HG03196 (cell line): Measurements from ENCODE around the gene KRT72.

Source experiments
- ATAC-seq: cut with Tn5 transposase; IDR thresholded peaks from one replicate; pipeline ENCODE4 v1.9.1; 2021; ENCODE audit not compliant: unreplicated experiment

The KRT72 gene

GRCh38 chr12:52581481-52581880 is 19.8 kb downstream of the KRT72 start:
- no peak for ATAC-seq

- no peak for ATAC-seq
These were observed 20.2 kb downstream of the KRT72 start for GRCh38 chr12:52581066-52581465.

DNA sequence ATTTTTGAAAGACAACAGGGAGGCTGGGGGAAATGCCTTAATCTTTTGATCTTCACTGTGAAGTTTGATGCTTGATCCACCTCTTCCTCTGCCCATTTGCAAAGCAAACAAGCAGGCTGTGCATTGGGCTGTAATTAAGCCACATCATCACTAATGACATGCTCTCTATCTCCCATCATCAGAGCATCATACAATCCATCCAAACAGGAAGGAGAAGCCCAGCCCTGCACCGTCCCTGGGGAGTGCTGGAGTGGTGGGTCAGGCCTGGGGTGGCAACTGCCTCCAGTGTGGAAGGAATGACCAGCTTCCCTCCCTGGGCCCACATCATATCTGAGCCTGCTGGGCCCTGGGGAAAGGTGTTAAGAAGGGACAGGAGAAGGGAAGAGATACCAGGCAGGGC is 20.8 kb downstream of the KRT72 start:
- ATAC-seq = no peak

- no peak for ATAC-seq
These were observed 21.5 kb downstream of the KRT72 start for GRCh38 chr12:52579468-52580465.

DNA sequence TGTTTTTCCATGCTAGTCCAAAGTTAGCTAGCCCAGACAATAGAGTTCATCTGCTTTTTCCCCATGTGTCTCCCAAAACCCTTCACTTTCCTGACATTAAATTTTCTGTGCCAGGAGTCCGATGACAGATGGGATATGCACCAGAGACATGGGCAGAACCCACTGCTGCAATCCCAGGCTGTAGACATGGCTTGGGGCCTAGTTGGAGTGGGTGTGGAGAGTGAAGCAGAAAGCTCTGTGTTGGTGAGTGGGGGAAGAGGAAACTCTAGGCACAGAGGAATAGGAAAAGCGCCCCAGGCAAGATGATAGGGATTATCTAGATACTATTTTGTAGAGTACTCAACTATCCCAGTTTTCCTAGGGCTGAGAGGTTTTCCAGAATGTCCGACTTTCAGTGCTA is 22.8 kb downstream of the KRT72 start:
- no peak for ATAC-seq

- ATAC-seq = no peak
These were observed 23.9 kb downstream of the KRT72 start for GRCh38 chr12:52577316-52577715.

GRCh38 chr12:52575948-52576347 is 25.3 kb downstream of the KRT72 start:
- ATAC-seq = no peak

GRCh38 chr12:52575256-52575655 is 26.0 kb downstream of the KRT72 start:
- no peak for ATAC-seq

DNA sequence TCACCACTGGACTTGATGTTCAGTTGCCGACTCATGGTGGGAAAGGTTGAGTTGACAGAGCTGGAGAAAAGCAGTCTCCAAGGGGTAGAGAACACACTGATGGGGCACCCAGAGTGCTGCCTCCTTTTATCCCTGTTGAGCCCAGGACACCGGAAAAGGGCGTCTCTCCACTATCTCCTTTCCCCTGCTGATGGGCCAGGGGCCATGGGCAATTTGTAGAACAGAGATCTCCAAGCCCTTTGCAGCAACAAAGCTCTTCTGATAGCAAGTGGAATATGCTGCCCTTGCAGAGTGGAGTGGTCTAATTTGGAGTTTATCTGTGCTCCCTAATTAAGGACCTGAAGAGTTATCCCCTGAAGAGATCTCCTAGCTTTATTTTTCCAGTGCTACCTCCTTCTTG is 27.5 kb downstream of the KRT72 start, which contains the start of gene KRT74:
Gene KRT74 (minus strand): TSS at position 101 of the 400 bp plus-strand sequence. CDS start 66 bp downstream, at position 35.
- no peak for ATAC-seq

DNA sequence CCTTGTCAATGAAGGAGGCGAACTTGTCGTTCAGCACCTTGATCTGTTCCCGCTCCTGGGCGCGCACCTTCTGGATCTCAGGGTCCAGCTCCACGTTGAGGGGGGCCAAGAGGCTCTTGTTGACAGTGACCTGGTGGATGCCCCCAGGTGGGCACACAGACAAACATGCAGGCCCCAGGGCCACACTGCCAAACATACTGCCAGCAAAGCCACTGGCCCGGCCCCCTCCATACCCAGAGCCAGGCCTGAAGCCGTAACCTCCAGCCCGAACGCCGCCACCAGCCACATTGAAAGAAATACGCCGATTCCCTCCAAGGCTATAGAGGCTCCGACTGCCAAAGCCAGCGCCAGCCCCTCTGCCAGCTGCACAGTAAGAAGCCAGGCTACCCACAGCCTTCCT is 28.0 kb downstream of the KRT72 start:
- no peak for ATAC-seq

- no peak for ATAC-seq
These were observed 30.8 kb downstream of the KRT72 start for GRCh38 chr12:52570511-52570910.

GRCh38 chr12:52568111-52568510 is 33.2 kb downstream of the KRT72 start:
- ATAC-seq = no peak

- ATAC-seq = no peak
These were observed 34.4 kb downstream of the KRT72 start for GRCh38 chr12:52566847-52567291.

- ATAC-seq = no peak
These were observed 36.7 kb downstream of the KRT72 start for GRCh38 chr12:52564582-52564981.

DNA sequence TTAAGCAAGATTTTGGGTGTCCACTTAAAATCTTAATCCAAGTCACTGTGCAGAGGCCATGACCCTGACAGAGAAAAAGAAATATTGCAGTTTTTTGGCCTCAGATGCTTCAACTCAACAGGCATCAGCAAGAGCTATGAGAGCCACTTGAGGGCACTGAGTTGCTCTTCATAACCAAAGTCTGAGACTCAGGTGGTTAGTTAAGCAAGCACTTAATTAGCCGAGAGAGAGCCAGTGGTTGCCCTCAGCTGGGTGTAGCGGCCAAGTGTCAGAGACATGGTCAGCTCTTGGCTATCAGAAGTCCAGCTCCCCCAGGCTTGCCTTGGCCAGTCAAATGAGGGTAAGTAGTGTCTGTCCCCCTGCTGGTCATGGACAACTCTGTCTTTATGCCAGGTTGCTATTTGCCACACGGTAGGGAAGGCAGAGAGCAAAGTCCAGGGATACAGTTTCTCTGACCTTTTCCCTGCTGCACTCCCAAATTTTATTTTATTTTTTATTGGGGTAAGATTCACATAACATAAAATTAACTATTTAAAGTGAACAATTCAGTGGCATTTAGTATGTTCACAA is 39.3 kb downstream of the KRT72 start:
- no peak for ATAC-seq

GRCh38 chr12:52559979-52560378 is 41.3 kb downstream of the KRT72 start:
- ATAC-seq = no peak

- no peak for ATAC-seq
These were observed 42.4 kb downstream of the KRT72 start for GRCh38 chr12:52558781-52559445.

- no peak for ATAC-seq
These were observed 43.8 kb downstream of the KRT72 start for GRCh38 chr12:52557476-52557875.

DNA sequence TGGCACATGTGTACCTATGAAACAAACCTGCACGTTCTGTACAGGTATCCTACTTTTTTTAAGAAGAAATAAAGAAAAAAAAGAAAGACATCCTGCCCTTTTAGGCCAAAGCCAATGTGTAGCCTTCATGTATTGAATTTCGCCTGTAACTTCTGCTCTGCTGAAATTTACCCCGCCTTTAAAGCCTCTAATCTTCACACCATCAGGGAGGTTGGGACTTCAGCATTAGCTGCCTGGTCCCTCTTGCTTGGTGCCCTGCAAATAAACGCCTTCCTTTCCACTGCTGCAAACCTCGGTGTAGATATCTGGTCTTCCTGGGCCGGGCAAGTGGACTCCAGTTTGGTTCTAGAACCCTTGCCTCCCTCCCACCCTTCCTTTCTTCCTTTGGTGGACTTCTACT is 45.7 kb downstream of the KRT72 start:
- no peak for ATAC-seq

GRCh38 chr12:52552681-52553195 is 48.5 kb downstream of the KRT72 start, which contains the start of gene KRT71:
KRT71 (minus strand) TSS chr12:52553145; CDS start chr12:52553077, 68 bp downstream.
- ATAC-seq = no peak

DNA sequence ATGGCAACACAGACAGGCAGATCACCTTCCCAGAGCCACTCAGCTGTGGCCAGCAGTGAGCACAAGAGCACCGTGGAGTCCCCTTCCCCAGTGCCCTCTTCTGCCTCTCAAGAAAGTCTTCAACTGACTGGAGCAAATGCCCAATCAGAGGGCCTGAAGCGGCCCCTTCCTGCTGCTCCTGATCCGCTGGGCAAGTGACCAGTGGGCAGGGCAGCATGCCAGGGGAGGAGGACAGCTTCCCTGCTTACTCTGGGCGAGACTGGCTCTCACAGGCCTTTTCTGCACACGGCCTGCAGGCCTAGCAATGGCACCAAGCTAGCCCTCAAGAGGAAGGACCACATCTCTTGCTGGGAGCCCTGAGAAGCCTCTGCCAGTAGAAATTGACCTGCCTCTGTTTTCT is 49.2 kb downstream of the KRT72 start:
- ATAC-seq = no peak
